Choroid plexus epithelial cell (primary cell): Measurements from ENCODE around the gene MCTP2.

Experiments used
- DNase-seq: peaks from one replicate; pipeline ENCODE4 v3.0.0-alpha.2; 2010; ENCODE audit warnings: low read depth
- H3K4me3 ChIP-seq: 2 replicates; pipeline ENCODE4 v1.5.1; 2011; ENCODE audit warnings: low read depth, mild to moderate bottlenecking, control low read depth, low read length, moderate library complexity
- TF ChIP-seq, protein P1 (sequence below): conservative IDR thresholded peaks from 2 replicates; pipeline ENCODE4 v1.5.1; 2011; ENCODE audit warnings: low read depth, mild to moderate bottlenecking, control low read depth, inconsistent platforms, low read length, moderate library complexity

The MCTP2 gene

DNA sequence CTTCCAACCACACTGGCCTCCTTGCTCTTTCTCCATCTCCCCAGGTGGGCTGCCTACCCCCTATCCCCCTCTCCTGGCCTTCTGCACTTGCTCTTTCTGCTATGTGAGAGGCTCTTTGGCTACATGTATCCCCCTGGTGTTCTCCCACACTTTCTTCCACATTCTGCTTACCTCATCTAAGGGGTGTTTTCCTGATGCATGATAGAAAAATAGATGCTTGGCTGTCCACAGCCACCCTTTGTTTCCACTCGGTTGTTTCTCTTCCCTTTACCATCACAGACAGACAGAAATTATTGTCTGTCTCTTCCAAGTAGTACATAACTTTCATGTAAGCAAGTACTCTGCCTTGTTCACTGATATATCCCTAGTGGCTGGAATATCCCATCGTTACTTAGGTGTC is 39.2 kb downstream of the MCTP2 start:
- H3K4me3 ChIP-seq = no peak overlapping the region
- TF ChIP-seq, protein P1, sequence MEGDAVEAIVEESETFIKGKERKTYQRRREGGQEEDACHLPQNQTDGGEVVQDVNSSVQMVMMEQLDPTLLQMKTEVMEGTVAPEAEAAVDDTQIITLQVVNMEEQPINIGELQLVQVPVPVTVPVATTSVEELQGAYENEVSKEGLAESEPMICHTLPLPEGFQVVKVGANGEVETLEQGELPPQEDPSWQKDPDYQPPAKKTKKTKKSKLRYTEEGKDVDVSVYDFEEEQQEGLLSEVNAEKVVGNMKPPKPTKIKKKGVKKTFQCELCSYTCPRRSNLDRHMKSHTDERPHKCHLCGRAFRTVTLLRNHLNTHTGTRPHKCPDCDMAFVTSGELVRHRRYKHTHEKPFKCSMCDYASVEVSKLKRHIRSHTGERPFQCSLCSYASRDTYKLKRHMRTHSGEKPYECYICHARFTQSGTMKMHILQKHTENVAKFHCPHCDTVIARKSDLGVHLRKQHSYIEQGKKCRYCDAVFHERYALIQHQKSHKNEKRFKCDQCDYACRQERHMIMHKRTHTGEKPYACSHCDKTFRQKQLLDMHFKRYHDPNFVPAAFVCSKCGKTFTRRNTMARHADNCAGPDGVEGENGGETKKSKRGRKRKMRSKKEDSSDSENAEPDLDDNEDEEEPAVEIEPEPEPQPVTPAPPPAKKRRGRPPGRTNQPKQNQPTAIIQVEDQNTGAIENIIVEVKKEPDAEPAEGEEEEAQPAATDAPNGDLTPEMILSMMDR = no peak
- DNase-seq = no peak

- no peak overlapping the region for H3K4me3 ChIP-seq
- TF ChIP-seq, protein P1 = no peak
- no peak for DNase-seq
Measured at GRCh38 chr15:94272251-94272898, 41.0 kb downstream of the MCTP2 start.

GRCh38 chr15:94273826-94274225 is 42.5 kb downstream of the MCTP2 start:
- no peak overlapping the region for H3K4me3 ChIP-seq
- TF ChIP-seq, protein P1 = no peak
- no peak for DNase-seq

GRCh38 chr15:94274745-94275144 is 43.4 kb downstream of the MCTP2 start:
- no peak for DNase-seq
- H3K4me3 ChIP-seq = no peak overlapping the region

DNA sequence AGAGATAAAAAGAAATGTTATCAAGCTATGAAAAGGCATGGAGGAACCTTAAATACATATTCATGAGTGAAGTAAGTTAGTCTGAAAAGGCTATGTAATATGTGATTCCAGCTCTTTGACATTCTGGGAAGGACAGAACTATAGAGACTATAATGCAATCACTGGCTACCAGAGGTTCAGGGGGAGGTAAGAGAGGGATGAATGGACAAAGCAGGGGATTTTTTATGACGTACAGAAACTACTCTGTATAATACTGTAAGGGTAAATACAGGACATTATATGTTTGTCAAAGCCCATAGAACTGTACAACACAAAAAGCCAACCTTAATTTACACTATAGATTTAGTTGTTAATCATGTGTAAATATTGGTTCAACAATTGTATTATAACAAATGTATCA is 46.1 kb downstream of the MCTP2 start:
- TF ChIP-seq, protein P1 = no peak
- no peak overlapping the region for H3K4me3 ChIP-seq
- no peak for DNase-seq

More at GRCh38 chr15:94274745-94275144, 43.4 kb downstream of the MCTP2 start:
- TF ChIP-seq, protein P1 = no peak

DNA sequence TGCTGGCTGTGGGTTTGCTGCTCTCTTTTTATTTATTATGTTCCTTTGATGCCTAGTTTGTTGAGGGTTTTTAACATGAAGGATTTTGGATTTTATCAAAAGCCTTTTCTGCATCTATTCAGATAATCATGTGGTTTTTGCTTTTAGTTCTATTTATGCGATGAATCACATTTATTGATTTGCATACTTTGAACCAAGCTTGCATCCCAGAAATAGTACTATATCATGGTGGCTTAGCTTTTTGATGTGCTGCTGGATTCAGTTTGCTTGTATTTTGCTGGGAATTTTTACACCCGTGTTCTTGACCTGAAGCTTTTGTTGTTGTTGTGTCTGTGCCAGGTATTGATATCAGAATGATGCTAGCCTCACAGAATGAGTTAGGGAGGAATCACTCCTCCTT is 48.4 kb downstream of the MCTP2 start:
- no peak overlapping the region for H3K4me3 ChIP-seq
- DNase-seq = no peak
- TF ChIP-seq, protein P1 = no peak

DNA sequence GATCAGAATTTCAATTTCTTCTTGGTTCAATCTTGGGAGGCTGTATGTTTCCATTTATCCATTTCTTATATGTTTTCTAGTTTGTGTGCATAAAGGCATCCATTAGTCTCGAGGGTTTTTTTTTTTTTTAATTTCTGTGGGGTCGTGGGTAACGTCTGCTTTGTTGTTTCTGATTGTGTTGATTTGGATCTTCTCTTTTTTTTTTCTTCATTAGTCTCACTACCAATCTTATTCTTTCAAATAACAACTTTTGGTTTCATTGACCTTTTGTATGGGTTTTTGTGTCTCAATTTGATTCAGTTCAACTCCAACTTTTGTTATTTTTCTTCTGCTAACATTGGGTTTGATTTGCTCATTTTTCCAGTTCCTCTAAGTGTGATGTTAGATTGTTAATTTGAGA is 48.9 kb downstream of the MCTP2 start:
- H3K4me3 ChIP-seq = no peak overlapping the region
- no peak for DNase-seq
- TF ChIP-seq, protein P1 = no peak
